GM12872 (cell line): ENCODE data around the gene F2R.

Source experiments
- TF ChIP-seq, protein P1 (sequence below): IDR thresholded peaks from 3 replicates; pipeline ENCODE4 v1.5.1; 2011; ENCODE audit warnings: low read depth, mild to moderate bottlenecking, low read length, moderate library complexity; ENCODE audit not compliant: insufficient read depth

The F2R gene

DNA sequence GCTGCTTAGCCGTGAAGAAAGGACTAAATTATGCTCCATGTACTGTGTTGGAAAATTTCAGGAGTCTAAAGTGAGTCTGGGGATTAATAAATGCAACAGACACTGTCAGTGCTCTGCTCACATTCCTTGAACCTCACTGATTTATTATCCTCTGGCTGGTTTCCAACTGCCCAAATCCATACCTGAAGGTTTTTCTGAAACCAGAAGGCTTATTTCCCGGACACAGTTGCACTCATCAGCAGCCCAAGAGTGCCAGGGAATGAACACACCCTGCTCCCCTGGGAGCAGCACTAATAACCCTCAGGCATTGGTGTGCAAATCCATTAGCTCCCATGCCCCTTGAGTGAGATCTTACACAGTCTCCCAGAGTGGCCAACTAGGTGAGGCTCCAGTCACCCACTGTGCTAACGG is 38.7 kb downstream of the F2R start:
- TF ChIP-seq, protein P1, sequence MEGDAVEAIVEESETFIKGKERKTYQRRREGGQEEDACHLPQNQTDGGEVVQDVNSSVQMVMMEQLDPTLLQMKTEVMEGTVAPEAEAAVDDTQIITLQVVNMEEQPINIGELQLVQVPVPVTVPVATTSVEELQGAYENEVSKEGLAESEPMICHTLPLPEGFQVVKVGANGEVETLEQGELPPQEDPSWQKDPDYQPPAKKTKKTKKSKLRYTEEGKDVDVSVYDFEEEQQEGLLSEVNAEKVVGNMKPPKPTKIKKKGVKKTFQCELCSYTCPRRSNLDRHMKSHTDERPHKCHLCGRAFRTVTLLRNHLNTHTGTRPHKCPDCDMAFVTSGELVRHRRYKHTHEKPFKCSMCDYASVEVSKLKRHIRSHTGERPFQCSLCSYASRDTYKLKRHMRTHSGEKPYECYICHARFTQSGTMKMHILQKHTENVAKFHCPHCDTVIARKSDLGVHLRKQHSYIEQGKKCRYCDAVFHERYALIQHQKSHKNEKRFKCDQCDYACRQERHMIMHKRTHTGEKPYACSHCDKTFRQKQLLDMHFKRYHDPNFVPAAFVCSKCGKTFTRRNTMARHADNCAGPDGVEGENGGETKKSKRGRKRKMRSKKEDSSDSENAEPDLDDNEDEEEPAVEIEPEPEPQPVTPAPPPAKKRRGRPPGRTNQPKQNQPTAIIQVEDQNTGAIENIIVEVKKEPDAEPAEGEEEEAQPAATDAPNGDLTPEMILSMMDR: no peak

DNA sequence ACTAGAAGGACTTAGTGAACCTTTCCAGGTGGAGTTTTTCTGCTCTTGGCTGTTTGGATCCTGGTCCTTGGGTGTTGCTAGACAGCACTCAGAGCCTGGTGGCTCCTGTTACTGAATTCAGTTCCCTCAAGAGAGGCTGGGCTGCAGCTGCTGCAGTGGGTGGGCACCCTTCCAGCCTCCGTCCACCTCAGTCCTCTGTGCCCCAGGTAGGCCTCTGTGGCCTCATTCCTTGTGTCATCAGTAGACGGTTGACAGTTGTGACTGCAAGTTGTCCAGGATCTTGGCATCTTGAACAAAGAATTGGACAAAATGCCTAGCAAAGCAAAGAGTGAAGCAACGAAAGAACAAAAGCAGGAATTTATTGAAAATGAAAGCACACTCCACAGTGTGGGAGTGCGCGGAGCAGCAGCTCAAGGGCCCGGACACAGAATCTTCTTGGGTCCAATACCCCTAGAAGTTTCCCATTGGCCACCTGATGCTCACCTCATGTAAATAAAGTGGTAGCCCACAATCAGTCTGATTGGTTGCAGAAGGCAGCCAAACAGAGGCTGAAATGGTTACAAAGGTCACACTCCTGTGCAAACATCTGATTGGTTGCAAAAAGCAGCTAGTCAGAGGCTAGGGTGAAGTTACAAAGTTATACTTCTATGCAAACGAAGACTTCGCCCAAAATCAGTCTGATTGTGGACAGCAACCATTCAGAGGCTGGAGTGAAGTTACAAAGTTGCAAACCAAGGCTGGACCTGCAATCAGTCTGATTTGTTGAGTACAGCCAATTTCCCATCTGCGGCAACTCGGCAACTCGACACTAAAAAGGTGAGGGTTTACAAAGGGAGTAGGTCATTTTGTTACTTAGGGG is 40.1 kb downstream of the F2R start:
- TF ChIP-seq, protein P1: no peak

DNA sequence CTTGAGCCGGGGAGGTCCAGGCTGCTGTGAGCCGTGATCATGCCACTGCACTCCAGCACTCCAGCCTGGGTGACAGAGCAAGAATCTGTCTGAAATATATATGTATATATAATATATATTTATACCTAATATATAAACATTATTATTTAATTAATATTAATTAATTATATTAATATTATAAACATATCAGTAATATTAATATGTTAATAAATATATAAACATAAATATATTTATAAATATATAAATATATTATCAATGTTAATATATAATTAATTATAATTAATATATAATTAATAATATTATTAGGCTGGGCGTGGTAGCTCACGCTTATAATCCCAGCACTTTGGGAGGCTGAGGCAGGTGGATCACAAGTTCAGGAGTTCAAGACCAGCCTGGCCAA is 41.1 kb downstream of the F2R start:
- TF ChIP-seq, protein P1: no peak

DNA sequence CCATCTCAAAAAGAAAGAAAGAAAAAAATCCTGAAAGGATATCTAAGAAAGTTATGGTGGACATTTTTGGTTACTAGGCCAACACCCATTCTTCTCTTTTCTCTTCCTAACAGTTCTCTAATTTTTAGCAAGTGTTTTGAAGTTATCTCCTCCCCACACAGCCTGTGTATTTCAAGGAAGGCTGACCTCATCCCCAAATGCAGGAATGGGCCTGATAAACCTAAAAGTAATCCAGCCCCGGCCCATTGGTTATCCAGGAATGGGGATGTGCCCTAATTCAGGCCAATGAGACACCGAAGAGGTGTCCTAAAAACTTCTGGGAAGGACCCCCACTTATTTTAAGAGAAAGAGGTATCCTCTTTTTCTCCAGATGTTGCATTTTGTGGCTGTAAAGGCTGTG is 46.6 kb downstream of the F2R start:
- TF ChIP-seq, protein P1: no peak

DNA sequence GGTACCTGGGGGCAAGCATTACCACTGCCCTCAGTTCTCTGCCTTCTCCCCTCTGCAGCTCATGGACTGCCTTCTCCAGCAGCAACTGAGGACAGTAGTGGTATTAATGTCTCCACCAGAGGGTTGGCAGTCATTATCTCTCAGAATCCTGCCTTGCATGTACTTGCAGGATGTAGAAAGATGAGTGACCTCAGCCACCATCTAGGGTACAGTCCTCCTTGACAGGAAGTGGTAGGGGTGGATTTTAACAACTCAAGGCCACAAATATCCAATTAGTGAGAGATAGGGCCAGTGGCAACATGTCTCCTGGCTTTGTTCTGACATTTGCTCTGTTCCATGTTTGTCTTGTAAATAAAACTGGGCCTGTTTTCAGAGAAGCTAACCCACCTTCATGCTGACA is 47.2 kb downstream of the F2R start:
- TF ChIP-seq, protein P1: no peak

DNA sequence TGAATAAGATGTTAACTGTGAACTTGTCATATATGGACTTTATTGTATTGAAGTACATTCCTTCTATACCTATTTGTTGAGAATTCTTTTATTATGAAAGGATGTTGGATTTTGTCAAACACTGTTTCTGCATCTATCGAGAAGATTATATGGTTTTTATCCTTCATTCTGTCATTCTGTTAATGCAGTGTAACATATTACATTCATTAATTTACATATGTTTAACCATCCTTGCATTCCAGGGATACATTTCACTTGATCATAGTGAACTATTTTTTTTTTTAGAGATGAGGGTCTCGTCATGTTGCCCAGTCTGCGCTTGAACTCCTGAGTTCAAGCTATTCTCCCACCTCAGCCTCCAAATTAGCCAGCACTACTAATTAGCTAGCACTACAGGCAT is 48.4 kb downstream of the F2R start:
- TF ChIP-seq, protein P1: no peak

DNA sequence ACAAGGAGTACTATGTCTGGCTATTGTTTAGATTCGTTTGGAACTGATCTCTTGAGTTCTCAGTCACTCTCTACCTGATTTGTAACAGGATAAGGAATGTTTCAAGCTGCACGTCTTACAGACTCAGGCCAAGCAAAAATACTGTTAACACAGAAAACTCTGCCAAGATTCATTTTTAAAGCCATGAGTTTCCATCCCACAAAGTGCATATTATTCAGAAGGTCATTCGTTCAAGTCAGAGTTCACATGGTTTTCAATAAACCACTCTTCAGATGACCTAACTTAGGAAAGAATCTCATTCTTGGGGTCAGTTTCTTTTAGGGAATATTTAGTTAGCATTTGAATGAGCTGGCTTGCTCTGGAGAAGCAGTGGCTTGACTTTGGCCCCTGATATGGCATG is 49.3 kb downstream of the F2R start:
- TF ChIP-seq, protein P1: no peak
